HepG2 (cell line): ENCODE measurements around the gene NR5A2.

Source experiments
- ATF1 ChIP-seq: IDR thresholded peaks from 2 replicates; pipeline ENCODE4 v1.6.1; 2016; ENCODE audit warnings: mild to moderate bottlenecking, control low read depth
- TP53 ChIP-seq: sonication (generic); formaldehyde crosslinking; conservative IDR thresholded peaks from 2 replicates; pipeline ENCODE4 v1.4.0; 2020; ENCODE audit warnings: missing genetic modification reagents
- ZBTB2 ChIP-seq: sonication (generic); formaldehyde crosslinking; IDR thresholded peaks from 2 replicates; pipeline ENCODE4 v1.8.0; 2022; ENCODE audit warnings: low read depth, missing genetic modification reagents
- TF ChIP-seq, protein P1 (sequence below): sonication (generic); formaldehyde crosslinking; IDR thresholded peaks from 2 replicates; pipeline ENCODE4 v1.4.0; 2020; ENCODE audit warnings: missing genetic modification reagents, mild to moderate bottlenecking, borderline replicate concordance
- TF ChIP-seq, protein P2 (sequence below): sonication (generic); formaldehyde crosslinking; IDR thresholded peaks from 2 replicates; pipeline ENCODE4 v1.5.0; 2020; ENCODE audit warnings: missing genetic modification reagents

- TF ChIP-seq ZBTB2 (CRISPR knock-in tag), result no peak
- TF ChIP-seq, protein P1, sequence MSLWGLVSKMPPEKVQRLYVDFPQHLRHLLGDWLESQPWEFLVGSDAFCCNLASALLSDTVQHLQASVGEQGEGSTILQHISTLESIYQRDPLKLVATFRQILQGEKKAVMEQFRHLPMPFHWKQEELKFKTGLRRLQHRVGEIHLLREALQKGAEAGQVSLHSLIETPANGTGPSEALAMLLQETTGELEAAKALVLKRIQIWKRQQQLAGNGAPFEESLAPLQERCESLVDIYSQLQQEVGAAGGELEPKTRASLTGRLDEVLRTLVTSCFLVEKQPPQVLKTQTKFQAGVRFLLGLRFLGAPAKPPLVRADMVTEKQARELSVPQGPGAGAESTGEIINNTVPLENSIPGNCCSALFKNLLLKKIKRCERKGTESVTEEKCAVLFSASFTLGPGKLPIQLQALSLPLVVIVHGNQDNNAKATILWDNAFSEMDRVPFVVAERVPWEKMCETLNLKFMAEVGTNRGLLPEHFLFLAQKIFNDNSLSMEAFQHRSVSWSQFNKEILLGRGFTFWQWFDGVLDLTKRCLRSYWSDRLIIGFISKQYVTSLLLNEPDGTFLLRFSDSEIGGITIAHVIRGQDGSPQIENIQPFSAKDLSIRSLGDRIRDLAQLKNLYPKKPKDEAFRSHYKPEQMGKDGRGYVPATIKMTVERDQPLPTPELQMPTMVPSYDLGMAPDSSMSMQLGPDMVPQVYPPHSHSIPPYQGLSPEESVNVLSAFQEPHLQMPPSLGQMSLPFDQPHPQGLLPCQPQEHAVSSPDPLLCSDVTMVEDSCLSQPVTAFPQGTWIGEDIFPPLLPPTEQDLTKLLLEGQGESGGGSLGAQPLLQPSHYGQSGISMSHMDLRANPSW (CRISPR knock-in tag), result no peak
- TF ChIP-seq, protein P2, sequence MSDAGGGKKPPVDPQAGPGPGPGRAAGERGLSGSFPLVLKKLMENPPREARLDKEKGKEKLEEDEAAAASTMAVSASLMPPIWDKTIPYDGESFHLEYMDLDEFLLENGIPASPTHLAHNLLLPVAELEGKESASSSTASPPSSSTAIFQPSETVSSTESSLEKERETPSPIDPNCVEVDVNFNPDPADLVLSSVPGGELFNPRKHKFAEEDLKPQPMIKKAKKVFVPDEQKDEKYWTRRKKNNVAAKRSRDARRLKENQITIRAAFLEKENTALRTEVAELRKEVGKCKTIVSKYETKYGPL, result no peak
- TF ChIP-seq ATF1 (CRISPR knock-in tag), result no peak
- TF ChIP-seq TP53 (CRISPR knock-in tag), result no peak
Measured at GRCh38 chr1:200154069-200154767, 126.7 kb downstream of the NR5A2 start.
